Effector CD8-positive, alpha-beta T cell (primary cell): ENCODE measurements around the gene FAM193B.

Experiments
- DNase-seq: peaks from one replicate; lab custom pipeline; 2025; lab: John Stamatoyannopoulos, UW

The FAM193B gene

GRCh38 chr5:177515580-177515979 is 38.8 kb downstream of the FAM193B start:
- no peak for DNase-seq

- DNase-seq, result no peak
Observed at GRCh38 chr5:177514541-177514940, 39.8 kb downstream of the FAM193B start.

- no peak for DNase-seq
Observed at GRCh38 chr5:177513500-177513899, 40.9 kb downstream of the FAM193B start.

DNA sequence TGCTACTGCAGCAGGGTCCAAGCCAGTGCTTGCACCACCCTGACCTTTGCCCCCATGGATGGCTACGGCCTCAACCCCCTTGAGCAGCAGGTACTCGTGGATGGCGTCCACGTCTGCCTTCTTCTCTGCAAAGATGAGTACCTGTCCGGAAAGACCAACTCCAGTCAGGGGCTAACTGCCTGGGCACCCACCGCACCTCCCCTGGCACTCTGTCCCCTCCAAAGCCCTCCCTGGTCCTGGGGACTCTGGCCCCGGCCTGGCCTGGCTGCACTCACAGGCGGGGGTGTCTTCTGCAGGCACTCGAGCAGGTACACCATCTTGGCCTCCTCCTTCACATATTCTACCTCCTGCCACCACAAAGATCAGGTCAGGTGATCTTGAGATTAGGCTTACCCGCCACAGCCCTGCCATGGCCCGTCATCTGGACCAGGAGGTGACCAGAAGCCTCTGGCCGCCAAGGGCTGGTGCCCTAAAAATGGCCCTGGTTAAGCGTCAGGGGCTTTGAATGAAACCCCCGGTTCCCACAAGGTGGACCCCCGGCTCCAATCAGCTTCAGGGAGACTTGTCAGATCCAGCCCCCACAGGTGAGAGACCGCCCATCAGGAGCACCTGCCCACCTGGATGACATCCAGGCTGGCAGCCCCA is 41.5 kb downstream of the FAM193B start:
- no peak for DNase-seq

- no peak for DNase-seq
Observed at GRCh38 chr5:177511796-177512675, 42.3 kb downstream of the FAM193B start.

DNA sequence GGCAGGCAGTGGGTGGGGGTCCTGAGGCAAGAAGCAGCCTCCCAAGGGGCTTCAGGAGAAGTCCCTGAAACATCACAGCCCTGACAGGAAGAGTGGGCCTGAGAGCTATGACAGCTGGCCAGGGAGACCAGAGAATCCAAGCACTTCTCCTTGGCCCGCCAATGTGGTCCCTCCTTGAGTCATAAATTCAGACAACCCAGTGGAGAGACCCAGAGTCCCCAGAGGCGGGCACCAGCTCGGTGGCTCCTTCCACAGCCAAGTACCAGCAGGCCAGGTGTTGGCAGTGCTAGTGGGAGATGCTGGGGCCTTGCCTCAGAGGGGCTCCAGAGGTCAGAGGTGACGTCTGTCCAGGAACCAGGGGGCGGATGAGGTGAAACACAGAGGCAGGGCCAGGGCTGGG is 43.2 kb downstream of the FAM193B start:
- no peak for DNase-seq

DNA sequence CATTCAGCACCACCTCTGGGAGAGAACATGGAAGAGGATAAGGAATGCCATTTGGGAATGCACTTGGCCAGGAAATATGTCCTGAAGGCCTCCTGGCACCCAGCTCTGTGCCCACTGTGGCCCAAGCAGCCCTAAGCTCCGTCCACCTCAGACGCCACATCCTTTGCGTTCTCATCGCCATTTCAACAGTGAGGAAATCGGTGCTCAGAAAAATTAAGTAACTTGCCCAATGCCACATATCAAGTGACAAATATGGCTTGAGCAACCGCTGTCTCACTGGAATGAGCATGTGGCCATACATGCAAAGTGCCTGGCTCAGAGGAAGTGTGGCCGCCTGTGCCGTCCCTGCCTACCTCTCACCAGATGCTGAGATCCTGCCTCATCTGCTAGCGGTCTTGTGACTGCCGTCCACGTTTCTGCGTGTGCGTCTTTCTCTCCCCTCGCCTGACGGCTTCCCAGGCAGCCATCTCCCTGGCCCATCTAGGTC is 43.8 kb downstream of the FAM193B start:
- DNase-seq, result no peak

DNA sequence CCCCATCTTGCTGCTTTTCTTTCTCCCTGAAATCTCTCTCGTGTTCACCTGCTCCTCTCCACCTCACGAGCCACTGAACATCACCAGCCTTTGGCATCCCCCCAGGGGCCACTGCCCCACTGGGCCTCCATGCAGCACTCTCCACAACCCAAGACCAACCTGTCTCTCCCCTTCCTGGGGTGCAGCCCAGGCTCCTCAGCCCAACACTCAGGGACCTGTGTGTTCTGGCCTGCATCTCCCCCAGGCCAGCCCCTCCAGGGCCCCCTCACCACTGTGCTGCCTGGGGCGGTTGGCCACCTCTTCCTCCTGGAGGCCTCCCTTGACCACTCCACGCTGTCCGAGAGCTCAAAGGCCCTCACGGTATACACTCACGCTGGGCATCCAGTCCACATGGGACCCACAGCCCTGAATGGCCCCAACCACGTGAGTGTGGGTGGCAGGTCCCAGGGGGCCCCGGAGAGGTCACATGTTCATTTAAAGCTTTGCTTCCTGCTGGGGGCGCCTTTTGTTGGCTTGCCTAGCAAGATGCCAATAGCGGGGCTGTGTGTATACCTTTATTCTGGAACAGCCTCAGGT is 44.3 kb downstream of the FAM193B start:
- DNase-seq, result no peak

DNA sequence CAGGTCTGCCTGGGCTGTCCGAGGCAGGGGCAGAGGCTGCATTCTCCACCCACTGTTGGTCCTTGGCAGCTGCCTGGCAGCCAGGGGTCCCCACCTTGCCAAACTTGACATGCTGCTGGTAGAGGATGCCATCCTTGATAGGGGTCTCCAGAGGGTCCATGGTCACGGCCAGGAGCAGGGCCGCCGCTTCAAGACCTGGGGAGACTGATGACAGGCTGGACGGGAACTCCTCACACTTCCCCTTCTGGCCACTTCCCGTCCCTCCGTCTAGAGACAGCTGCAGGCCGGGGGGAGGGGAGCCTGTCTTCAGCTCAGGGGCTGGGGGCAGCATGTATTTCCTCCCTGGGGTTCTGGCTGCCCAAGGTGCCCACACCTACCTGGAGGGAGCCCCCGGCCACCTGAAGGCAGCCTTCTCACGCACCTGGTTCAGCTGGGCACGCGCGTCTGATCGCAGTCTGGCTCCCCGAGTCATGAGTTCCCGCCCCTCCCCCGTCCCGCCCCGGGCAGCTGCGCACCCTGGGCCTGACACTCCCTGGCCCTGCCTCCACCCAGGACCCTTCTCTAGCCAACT is 44.9 kb downstream of the FAM193B start, which contains the start of gene DOK3:
TSS of gene DOK3 (minus strand) at position 446 of the 571 bp plus-strand sequence. CDS start at position 160, 286 bp downstream.
- DNase-seq, result no peak

DNA sequence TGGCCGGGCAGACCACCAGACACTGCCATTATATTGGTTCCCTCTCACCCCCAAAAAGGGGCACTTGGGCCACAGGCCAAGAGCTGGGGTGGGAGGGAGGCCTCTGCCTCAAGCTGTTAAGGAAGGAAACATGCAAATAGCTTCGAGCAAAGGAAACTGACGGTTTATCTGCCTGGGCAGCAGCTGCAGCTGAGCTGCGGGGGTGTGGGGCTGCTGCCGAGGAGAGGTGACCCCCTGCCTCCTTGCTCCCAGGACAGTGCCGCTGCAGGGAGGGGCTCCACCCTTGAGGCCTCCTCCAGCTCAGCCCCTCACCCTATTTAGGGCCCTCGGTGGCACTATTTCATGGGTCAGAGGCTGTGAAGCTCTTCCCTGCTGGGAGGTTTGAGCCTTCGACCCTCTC is 45.5 kb downstream of the FAM193B start:
- no peak for DNase-seq

GRCh38 chr5:177508221-177508611 is 46.1 kb downstream of the FAM193B start:
- no peak for DNase-seq

- DNase-seq, result no peak
Observed at GRCh38 chr5:177507596-177508220, 46.7 kb downstream of the FAM193B start.

DNA sequence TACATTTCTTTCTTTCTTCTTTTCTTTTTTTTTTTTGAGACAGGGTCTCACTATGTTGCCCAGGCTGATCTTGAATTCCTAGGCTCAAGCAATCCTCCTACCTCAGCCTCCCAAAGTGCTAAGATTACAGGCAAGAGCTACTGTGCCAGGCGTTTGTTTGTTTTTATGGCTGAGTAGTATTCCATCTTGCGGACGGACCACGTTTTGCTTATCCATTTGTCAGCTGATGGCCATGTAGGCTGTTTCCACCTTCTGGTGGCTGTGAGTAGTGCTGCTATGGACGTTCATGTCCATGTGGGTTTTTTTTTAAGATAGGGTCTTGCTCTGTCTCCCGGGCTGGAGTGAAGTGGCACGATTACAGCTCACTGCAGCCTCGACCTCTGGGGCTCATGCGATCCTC is 47.2 kb downstream of the FAM193B start:
- no peak for DNase-seq

DNA sequence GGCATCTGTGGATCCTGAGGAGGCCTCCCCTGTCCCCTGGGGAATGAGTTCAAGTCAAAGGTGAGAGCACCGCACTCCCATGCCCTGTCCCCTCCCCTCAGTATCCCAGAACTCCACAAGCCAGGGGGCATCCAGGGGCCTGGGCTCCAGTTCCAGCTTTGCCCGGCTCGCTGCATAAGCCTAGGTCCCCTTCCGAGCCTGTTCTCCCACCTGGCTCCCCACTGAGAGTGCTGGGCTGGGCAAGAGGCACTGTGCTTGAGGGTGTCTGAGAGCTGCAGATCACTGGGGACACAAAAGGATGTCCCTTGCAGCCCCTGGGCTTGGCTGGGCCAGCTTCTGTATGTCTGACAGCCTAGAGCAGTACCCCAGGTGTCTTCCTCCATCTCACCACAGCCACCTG is 49.3 kb downstream of the FAM193B start:
- DNase-seq, result no peak

- no peak for DNase-seq
Observed at GRCh38 chr5:177504086-177505056, 50.0 kb downstream of the FAM193B start.

- DNase-seq, result no peak
Observed at GRCh38 chr5:177503351-177504085, 50.8 kb downstream of the FAM193B start.

- DNase-seq, result no peak
Observed at GRCh38 chr5:177502886-177503285, 51.5 kb downstream of the FAM193B start.

DNA sequence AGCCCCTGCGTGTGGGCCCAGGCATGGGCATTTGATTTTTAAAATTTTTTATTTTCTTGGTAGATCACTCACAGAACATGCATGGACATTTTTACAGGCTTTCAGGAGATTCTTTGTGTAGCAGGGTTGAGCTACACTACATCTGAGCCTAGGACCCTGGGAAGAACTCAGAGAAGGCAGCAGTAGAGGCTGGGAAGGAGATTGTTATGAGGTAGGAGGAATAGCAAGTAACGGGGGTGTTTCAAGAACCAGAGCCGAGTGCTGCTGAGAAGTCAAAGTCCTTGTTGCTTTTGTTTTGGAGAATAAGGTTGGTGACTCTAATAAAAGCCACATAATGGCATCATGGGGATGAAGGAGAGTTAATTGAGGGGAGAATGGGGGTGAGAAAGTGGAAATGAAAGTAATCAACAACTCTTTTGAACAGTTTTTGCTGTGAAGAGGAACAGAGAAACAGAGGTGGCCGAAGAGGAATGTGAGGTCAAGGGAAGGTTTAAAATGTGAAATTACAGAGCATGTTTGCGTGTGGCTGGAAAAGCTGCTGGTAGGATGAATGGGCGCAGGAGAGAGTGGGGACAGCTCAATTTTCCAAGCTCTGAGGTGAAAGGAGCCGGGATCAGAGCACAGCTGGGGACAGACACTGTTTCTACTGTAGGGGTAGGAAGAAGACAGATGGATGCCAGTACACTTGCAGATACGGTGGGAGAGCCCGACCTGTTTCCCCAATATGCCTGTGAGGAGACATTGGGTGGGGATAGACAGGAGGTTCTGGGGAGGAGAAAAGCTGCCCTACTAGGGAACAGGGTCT is 52.3 kb downstream of the FAM193B start:
- no peak for DNase-seq
